ENCODE results near the gene PPEF1.

GRCh38 chrX:18677161-18677869 is 30.1 kb upstream of the PPEF1 start:
- TF ChIP-seq CTCF (IDR thresholded peaks at IDR 0.05) (no peak), POLR2AphosphoS5 (IDR thresholded peaks at IDR 0.05) (no peak), POLR2A (IDR thresholded peaks at IDR 0.05) (no peak), EP300 (IDR thresholded peaks at IDR 0.05) (no peak)
